Tibial artery (tissue), 4 donors: ENCODE data around the gene CERS2.

Experiments
- DNase-seq, 2 donors: peaks; one replicate each; pipeline ENCODE4 v3.0.0-alpha.2; 2019
- H3K27ac ChIP-seq, 2 donors: fragments of 200-600 bp; sonication (generic) in 1 of 2; 1 replicate in 1 of 2; 2 replicates in 1 of 2; pipeline ENCODE4 v1.5.1; 2018 to 2019; ENCODE audit warnings: mild to moderate bottlenecking in 1 of 2
- H3K27me3 ChIP-seq, 2 donors: fragments of 200-600 bp; sonication (generic) in 1 of 2; one replicate each; pipeline versions ENCODE4 v1.5.1 to v1.6.0; 2016 to 2019
- H3K36me3 ChIP-seq, 3 donors: fragments of 200-600 bp; sonication (generic) in 2 of 3; one replicate each; pipeline ENCODE4 v1.5.1; 2016 to 2019; ENCODE audit warnings: mild to moderate bottlenecking in 2 of 3
- H3K4me1 ChIP-seq, 4 donors: fragments of 200-600 bp; sonication (generic) in 2 of 4; 1 replicate in 3 of 4; 2 replicates in 1 of 4; pipeline ENCODE4 v1.5.1; 2016 to 2019
- H3K4me3 ChIP-seq, 2 donors: fragments of 200-600 bp; sonication (generic) in 1 of 2; 1 replicate in 1 of 2; 2 replicates in 1 of 2; pipeline ENCODE4 v1.5.1; 2018 to 2019; ENCODE audit warnings: mild to moderate bottlenecking in 2 of 2
- H3K9me3 ChIP-seq, 3 donors: fragments of 200-600 bp; sonication (generic) in 1 of 3; one replicate each; pipeline ENCODE4 v1.5.1; 2016 to 2019
- CTCF ChIP-seq, 2 experiments: fragments of 200-600 bp in 1 of 2; fragments of 450-650 bp in 1 of 2; IDR thresholded peaks; one replicate each; pipeline ENCODE4 v1.5.1; 2017 to 2019; ENCODE audit warnings: antibody characterized with exemption in 2 of 2, mild to moderate bottlenecking in 1 of 2, moderate library complexity in 1 of 2
- intact Hi-C: fragments of 100-400 bp; cut with DNase I; formaldehyde crosslinking; loops from one replicate; pipeline ENCODE4 v1.15.0; 2023; ENCODE audit warnings: low total_unique reads

CERS2 gene

GRCh38 chr1:151006327-151007052 is 31.9 kb upstream of the CERS2 start, which contains the start of gene MINDY1:
Gene MINDY1, minus strand, starts transcription at chr1:151006902. Its CDS starts 4,285 bp downstream, at chr1:151002617.
- H3K4me3 ChIP-seq: peak within 1 kb of the TSS; percentile 70 to 89
- H3K9me3 ChIP-seq: no peaks in the 10 kb centered on the region
- peak within 1 kb of the TSS; percentile 85 to 89 for H3K27ac ChIP-seq
- peaks cover 0 to 64% (median 53%) of the 10 kb centered on the region in 4 donors for H3K4me1 ChIP-seq
- intact Hi-C loops: loop anchor here (10.0 kb wide), 1 partner anchor 452 kb away; no protein-coding TSS in a partner anchor
- peak; percentile 57 to 58 for TF ChIP-seq CTCF (IDR thresholded peaks at IDR 0.05)
- DNase-seq: peak; percentile 82 to 87
- no peaks in the 10 kb centered on the region for H3K27me3 ChIP-seq
- peaks cover 0 to 11% (median 10%) of the 10 kb centered on the region in 3 donors for H3K36me3 ChIP-seq

GRCh38 chr1:151005729-151006319 is 31.2 kb upstream of the CERS2 start:
- H3K4me1 ChIP-seq: peaks cover 0 to 64% (median 52%) of the 10 kb centered on the region in 4 donors
- peaks cover 0 to 17% (median 17%) of the 10 kb centered on the region in 3 donors for H3K36me3 ChIP-seq
- no peaks in the 10 kb centered on the region for H3K9me3 ChIP-seq
- DNase-seq: no peak
- H3K4me3 ChIP-seq: peak overlapping the region; percentile 58 to 66
- no peaks in the 10 kb centered on the region for H3K27me3 ChIP-seq
- no peak for TF ChIP-seq CTCF (IDR thresholded peaks at IDR 0.05)
- intact Hi-C loops: loop anchor here (10.0 kb wide), 1 partner anchor 451 kb away; no protein-coding TSS in a partner anchor
- peak overlapping the region; percentile 85 to 89 for H3K27ac ChIP-seq

GRCh38 chr1:151003180-151003579 is 28.5 kb upstream of the CERS2 start:
- peak overlapping the region in 1 of 2 donors; percentile 10 for H3K27ac ChIP-seq
- H3K36me3 ChIP-seq: peaks cover 19 to 42% (median 38%) of the 10 kb centered on the region in 3 donors
- intact Hi-C loops: loop anchor here (10.0 kb wide), 1 partner anchor 448 kb away; no protein-coding TSS in a partner anchor
- peaks cover 0 to 48% (median 41%) of the 10 kb centered on the region in 4 donors for H3K4me1 ChIP-seq
- DNase-seq: no peak
- H3K4me3 ChIP-seq: no peak overlapping the region
- TF ChIP-seq CTCF (IDR thresholded peaks at IDR 0.05): no peak
- H3K9me3 ChIP-seq: no peaks in the 10 kb centered on the region
- no peaks in the 10 kb centered on the region for H3K27me3 ChIP-seq

GRCh38 chr1:151002611-151003010 is 28.0 kb upstream of the CERS2 start:
- H3K36me3 ChIP-seq: peaks cover 19 to 48% (median 44%) of the 10 kb centered on the region in 3 donors
- no peaks in the 10 kb centered on the region for H3K9me3 ChIP-seq
- no peak overlapping the region for H3K27ac ChIP-seq
- H3K27me3 ChIP-seq: no peaks in the 10 kb centered on the region
- TF ChIP-seq CTCF (IDR thresholded peaks at IDR 0.05): no peak
- DNase-seq: no peak
- intact Hi-C loops: loop anchor here (10.0 kb wide), 1 partner anchor 448 kb away; no protein-coding TSS in a partner anchor
- H3K4me3 ChIP-seq: no peak overlapping the region
- peaks cover 0 to 44% (median 37%) of the 10 kb centered on the region in 4 donors for H3K4me1 ChIP-seq

- H3K27me3 ChIP-seq: no peaks in the 10 kb centered on the region
- no peak overlapping the region for H3K4me3 ChIP-seq
- H3K9me3 ChIP-seq: no peaks in the 10 kb centered on the region
- no peak for DNase-seq
- H3K36me3 ChIP-seq: peaks cover 19 to 54% (median 50%) of the 10 kb centered on the region in 3 donors
- H3K27ac ChIP-seq: no peak overlapping the region
- intact Hi-C loops: loop anchor here (10.0 kb wide), 1 partner anchor 447 kb away; no protein-coding TSS in a partner anchor
- no peak for TF ChIP-seq CTCF (IDR thresholded peaks at IDR 0.05)
- H3K4me1 ChIP-seq: peaks cover 0 to 39% (median 32%) of the 10 kb centered on the region in 4 donors
Measured at GRCh38 chr1:151002051-151002450, 27.4 kb upstream of the CERS2 start.
